Endothelial cell of umbilical vein (primary cell): ENCODE results near the gene PLEKHA6. TPM values are rescaled to one million over a fixed set of nuclear protein-coding genes. Genes with fewer than 3 reads are reported as not detected.

ENCODE experiments used
- BruUV-seq: library from RNA; stranded (reverse); fragments of 400-500 nt; replicated peaks from 2 replicates; lab custom pipeline; 2021; lab: Mats Ljungman, UMichigan
- CTCF ChIA-PET: fragments of 300-600, 350-600 bp; sonication (Branson Sonifier 250); formaldehyde crosslinking; loops from one replicate; lab custom pipeline; 2021; ENCODE audit warnings: antibody characterized with exemption, inconsistent platforms; lab: Charles Lee
- POLR2A ChIA-PET: fragments of 300-600, 350-600 bp; sonication (Branson Sonifier 250); formaldehyde crosslinking; loops from one replicate; lab custom pipeline; 2021; ENCODE audit warnings: antibody characterized with exemption, inconsistent platforms; lab: Charles Lee
- DNase-seq: peaks from one replicate; pipeline ENCODE4 v3.0.0-alpha.2; 2011; ENCODE audit warnings: low read depth, low spot score
- FAIRE-seq: peaks from 2 replicates; lab custom pipeline; 2011; peaks lifted over from hg19 to GRCh38; lab: Jason Lieb, UNC
- H2AFZ ChIP-seq: 2 replicates; pipeline ENCODE4 v1.6.0; 2012; ENCODE audit warnings: low read depth, low read length, control low read depth, inconsistent platforms
- H3K27ac ChIP-seq: 2 replicates; pipeline ENCODE4 v1.5.1; 2011; ENCODE audit warnings: low read depth, mild to moderate bottlenecking, control low read depth, low read length, moderate library complexity; ENCODE audit not compliant: insufficient read depth
- H3K27me3 ChIP-seq, 2 experiments: 2 replicates each; pipeline versions ENCODE4 v1.6.0 to v1.6.1; 2011; ENCODE audit warnings: low read length in 2 of 2, mixed read lengths in 1 of 2; ENCODE audit not compliant: control insufficient read depth in 2 of 2, insufficient read depth in 2 of 2
- H3K36me3 ChIP-seq, 2 experiments: 2 replicates in 1 of 2; 3 replicates in 1 of 2; pipeline ENCODE4 v1.5.1; 2011; ENCODE audit warnings: low read length in 2 of 2, mild to moderate bottlenecking in 1 of 2, moderate library complexity in 1 of 2; ENCODE audit not compliant: control insufficient read depth in 2 of 2, insufficient read depth in 2 of 2; ENCODE audit errors: extremely low read depth in 1 of 2
- H3K4me1 ChIP-seq: 3 replicates; pipeline ENCODE4 v1.5.1; 2011; ENCODE audit warnings: mild to moderate bottlenecking, low read length; ENCODE audit not compliant: control insufficient read depth, insufficient read depth; ENCODE audit errors: extremely low read depth
- H3K4me2 ChIP-seq: 2 replicates; pipeline ENCODE4 v1.6.1; 2011; ENCODE audit warnings: low read length, control low read depth, mixed read lengths; ENCODE audit not compliant: insufficient read depth
- H3K4me3 ChIP-seq, 3 experiments: fragments of 200-600 bp in 1 of 3; sonication (generic), shearing (Covaris generic) in 1 of 3; replicated peaks in 1 of 3; 2 replicates each; pipeline ENCODE4 v1.5.1; 2011 to 2016; ENCODE audit warnings: control low read depth in 3 of 3, low read length in 3 of 3, mild to moderate bottlenecking in 2 of 3, inconsistent platforms in 1 of 3, low read depth in 1 of 3, moderate library complexity in 1 of 3; ENCODE audit not compliant: insufficient read depth in 1 of 3
- H3K79me2 ChIP-seq: 2 replicates; pipeline ENCODE4 v1.6.0; 2012; ENCODE audit warnings: low read length, inconsistent platforms; ENCODE audit not compliant: control insufficient read depth, insufficient read depth
- H3K9ac ChIP-seq: replicated peaks from 2 replicates; pipeline ENCODE3; 2011; ENCODE audit warnings: low read length, control low read depth; ENCODE audit not compliant: insufficient read depth; ENCODE audit errors: extremely low read depth
- H3K9me1 ChIP-seq: replicated peaks from 3 replicates; pipeline ENCODE4 v1.6.0; 2011; ENCODE audit warnings: mild to moderate bottlenecking, low read length; ENCODE audit not compliant: control insufficient read depth, insufficient read depth; ENCODE audit errors: extremely low read depth
- H3K9me3 ChIP-seq: replicated peaks from 2 replicates; pipeline ENCODE4 v1.5.1; 2012; ENCODE audit warnings: low read length, inconsistent platforms; ENCODE audit not compliant: control insufficient read depth, insufficient read depth
- H4K20me1 ChIP-seq: replicated peaks from 2 replicates; pipeline ENCODE3; 2011; ENCODE audit warnings: mild to moderate bottlenecking, low read length; ENCODE audit not compliant: control insufficient read depth, insufficient read depth; ENCODE audit errors: extremely low read depth
- FOS ChIP-seq: IDR thresholded peaks from 2 replicates; pipeline ENCODE4 v1.6.1; 2011; ENCODE audit warnings: mild to moderate bottlenecking, low read length, moderate library complexity, borderline replicate concordance; ENCODE audit not compliant: insufficient read depth
- GATA2 ChIP-seq: IDR thresholded peaks from 2 replicates; pipeline ENCODE4 v1.7.0; 2011; ENCODE audit warnings: low read depth, mild to moderate bottlenecking, moderate library complexity, mixed read lengths, low read length; ENCODE audit not compliant: insufficient read length, insufficient read depth
- MYC ChIP-seq: IDR thresholded peaks from one replicate; pipeline ENCODE4 v1.6.1; 2011; ENCODE audit warnings: mild to moderate bottlenecking, low read depth, low read length
- POLR2A ChIP-seq: IDR thresholded peaks from 2 replicates; pipeline ENCODE4 v1.6.1; 2012; ENCODE audit warnings: low read depth, mild to moderate bottlenecking, control low read depth, low read length
- POLR2AphosphoS5 ChIP-seq: IDR thresholded peaks from 2 replicates; pipeline ENCODE4 v1.6.1; 2012; ENCODE audit warnings: low read depth, mild to moderate bottlenecking, control low read depth, low read length, moderate library complexity; ENCODE audit not compliant: insufficient read depth
- dilution Hi-C: fragments of 300-500 bp; cut with MboI; formaldehyde crosslinking; loops from one replicate; pipeline ENCODE4 v1.15.0; 2019; ENCODE audit warnings: low sequenced_read_pairs; ENCODE audit not compliant: extremely low pct_ligation_motif_present
- intact Hi-C: fragments of 100-400 bp; cut with micrococcal nuclease; formaldehyde crosslinking; loops from one replicate; pipeline ENCODE4 v1.10.0; 2022
- polyA plus RNA-seq, 4 experiments: library from polyadenylated mRNA; depleted of rRNA in 3 of 4; stranded (reverse) in 3 of 4; unstranded in 1 of 4; fragments of >200 nt; gene quantifications; 2 replicates each; pipeline versions ENCODE4 v1.2.1 to v1.2.3, GENCODE V29; 2011 to 2012; ENCODE audit warnings: missing spikeins in 1 of 4
- total RNA-seq: library from RNA; stranded (reverse); gene quantifications from 2 replicates; pipeline ENCODE4 v1.2.3, GENCODE V29; 2021
- TF ChIP-seq, protein P1 (sequence below), 2 donors: IDR thresholded peaks; 1 replicate in 1 of 2; 2 replicates in 1 of 2; pipeline ENCODE4 v1.5.1; 2011; ENCODE audit warnings: low read length in 2 of 2, mild to moderate bottlenecking in 2 of 2, moderate library complexity in 2 of 2, control low read depth in 1 of 2, inconsistent platforms in 1 of 2, low read depth in 1 of 2; ENCODE audit not compliant: insufficient read depth in 1 of 2; ENCODE audit errors: extremely low read depth in 1 of 2
- TF ChIP-seq, protein P2 (sequence below): IDR thresholded peaks from 2 replicates; pipeline ENCODE4 v1.6.1; 2011; ENCODE audit not compliant: insufficient read depth, insufficient read length

Gene PLEKHA6
- total and polyA plus RNA-seq, 2 donors (not counting 3 experiments of a cell fraction or from before 2014, with no cell fraction given): 2.1 to 15.0 TPM

DNA sequence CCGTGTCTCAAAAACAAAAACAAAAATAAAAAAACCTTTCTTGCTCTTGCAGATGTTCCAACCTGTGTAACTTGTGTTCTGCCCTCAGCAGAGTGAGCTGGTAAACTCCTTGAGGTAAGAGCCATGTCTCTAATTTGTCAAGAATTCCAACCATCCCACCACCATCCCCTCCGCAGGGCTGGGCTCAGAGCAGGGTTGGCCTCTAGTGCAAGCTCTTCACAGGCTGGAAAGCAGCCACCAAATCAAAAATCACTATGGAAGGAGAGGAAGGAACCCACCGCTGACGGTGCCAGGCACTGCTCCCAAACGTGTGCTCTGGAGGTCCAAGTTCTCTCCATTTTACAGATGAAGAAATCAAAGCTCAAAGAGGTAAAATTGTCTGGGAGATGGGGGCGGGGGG lies 9.4 kb downstream of the PLEKHA6 start:
- no peaks in the 10 kb centered on the region for H3K9me3 ChIP-seq
- no peaks in the 10 kb centered on the region for H3K9me1 ChIP-seq
- POLR2A ChIA-PET: no interaction called here
- DNase-seq: no peak
- no peaks in the 10 kb centered on the region for H3K79me2 ChIP-seq
- dilution Hi-C loops: no loop called here
- intact Hi-C loops: no loop called here
- H3K4me1 ChIP-seq: peaks cover 4% of the 10 kb centered on the region
- H3K9ac ChIP-seq: no peak overlapping the region
- CTCF ChIA-PET: interaction anchor here (1.1 to 2.2 kb wide), 7 partner anchors 14 to 92 kb away, joined by 3 to 16 read pairs (median 4); no protein-coding TSS in a partner anchor
- TF ChIP-seq, protein P1, sequence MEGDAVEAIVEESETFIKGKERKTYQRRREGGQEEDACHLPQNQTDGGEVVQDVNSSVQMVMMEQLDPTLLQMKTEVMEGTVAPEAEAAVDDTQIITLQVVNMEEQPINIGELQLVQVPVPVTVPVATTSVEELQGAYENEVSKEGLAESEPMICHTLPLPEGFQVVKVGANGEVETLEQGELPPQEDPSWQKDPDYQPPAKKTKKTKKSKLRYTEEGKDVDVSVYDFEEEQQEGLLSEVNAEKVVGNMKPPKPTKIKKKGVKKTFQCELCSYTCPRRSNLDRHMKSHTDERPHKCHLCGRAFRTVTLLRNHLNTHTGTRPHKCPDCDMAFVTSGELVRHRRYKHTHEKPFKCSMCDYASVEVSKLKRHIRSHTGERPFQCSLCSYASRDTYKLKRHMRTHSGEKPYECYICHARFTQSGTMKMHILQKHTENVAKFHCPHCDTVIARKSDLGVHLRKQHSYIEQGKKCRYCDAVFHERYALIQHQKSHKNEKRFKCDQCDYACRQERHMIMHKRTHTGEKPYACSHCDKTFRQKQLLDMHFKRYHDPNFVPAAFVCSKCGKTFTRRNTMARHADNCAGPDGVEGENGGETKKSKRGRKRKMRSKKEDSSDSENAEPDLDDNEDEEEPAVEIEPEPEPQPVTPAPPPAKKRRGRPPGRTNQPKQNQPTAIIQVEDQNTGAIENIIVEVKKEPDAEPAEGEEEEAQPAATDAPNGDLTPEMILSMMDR (IDR thresholded peaks at IDR 0.05; ENCODE audit: extremely low read depth in 1 of 2, insufficient read depth in 1 of 2, low read depth in 1 of 2, low read length in 2 of 2): no peak
- TF ChIP-seq POLR2AphosphoS5 (no peak), FOS (no peak), MYC (no peak), POLR2A (no peak), GATA2 (no peak)
- TF ChIP-seq, protein P2, sequence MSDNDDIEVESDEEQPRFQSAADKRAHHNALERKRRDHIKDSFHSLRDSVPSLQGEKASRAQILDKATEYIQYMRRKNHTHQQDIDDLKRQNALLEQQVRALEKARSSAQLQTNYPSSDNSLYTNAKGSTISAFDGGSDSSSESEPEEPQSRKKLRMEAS: no peak
- H3K4me3 ChIP-seq: no peak overlapping the region
- BruUV-seq: no TSS peak
- no peak overlapping the region for H3K27ac ChIP-seq
- FAIRE-seq: no peak
- no peaks in the 10 kb centered on the region for H3K27me3 ChIP-seq
- H3K36me3 ChIP-seq: no peaks in the 10 kb centered on the region
- H4K20me1 ChIP-seq: no peaks in the 10 kb centered on the region
- H2AFZ ChIP-seq: no peak overlapping the region
- H3K4me2 ChIP-seq: no peak overlapping the region
